TTC549 (cell line): ENCODE data around the gene SYT12.
"Not testable (repeated sequence)": the region's sequence is repeated elsewhere in the genome, so short reads cannot be mapped to it uniquely, and the experiment has no call there.

Experiments used
- FAIRE-seq: peaks from 2 replicates; lab custom pipeline; 2012; peaks lifted over from hg19 to GRCh38; lab: Jason Lieb, UNC

Gene SYT12

GRCh38 chr11:67022961-67023956, at the start of gene SYT12:
Gene SYT12 (plus strand): TSS chr11:67023134. CDS start chr11:67030145, 7,011 bp downstream.
- no peak for FAIRE-seq

DNA sequence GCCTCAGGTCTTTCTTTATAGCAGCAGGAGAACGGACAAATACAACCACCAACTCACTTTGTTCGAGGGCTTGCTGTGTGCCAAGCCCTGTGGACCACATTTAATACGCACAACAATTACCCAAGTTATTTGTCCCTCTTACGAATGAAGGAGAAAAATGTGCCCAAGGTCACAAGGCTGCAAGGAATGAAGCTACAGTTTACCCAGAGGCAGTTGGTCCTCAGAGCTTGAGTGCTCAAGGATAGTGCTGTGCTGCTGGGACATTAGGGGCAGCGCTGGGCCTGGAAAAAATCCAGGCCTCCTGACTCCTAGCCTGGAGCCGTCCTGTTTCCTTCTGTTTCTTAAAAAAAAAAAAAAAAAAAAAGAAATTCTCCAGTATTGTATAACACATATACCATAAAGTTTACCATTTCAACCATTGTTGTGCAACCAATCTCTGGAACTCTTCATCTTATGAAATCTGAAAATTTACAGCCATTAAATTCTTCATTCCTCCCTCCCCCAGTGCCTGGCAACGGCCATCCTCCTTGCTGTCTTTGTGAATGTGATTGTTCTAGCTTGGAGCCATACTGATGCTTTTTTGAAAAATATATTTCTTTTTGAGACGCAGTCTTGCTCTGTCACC, 48.9 kb upstream of the SYT12 start:
- FAIRE-seq = no peak

- FAIRE-seq = no peak
Observed at GRCh38 chr11:66974724-66975404, 48.1 kb upstream of the SYT12 start, which contains the start of gene C11orf86. Gene C11orf86 (plus strand): TSS chr11:66975304. CDS start chr11:66975363, 59 bp downstream.

- FAIRE-seq = no peak
Observed at GRCh38 chr11:66975405-66976027, 47.4 kb upstream of the SYT12 start.

GRCh38 chr11:66976028-66976467, 46.9 kb upstream of the SYT12 start:
- FAIRE-seq = no peak

GRCh38 chr11:66976925-66977324, 46.0 kb upstream of the SYT12 start:
- FAIRE-seq = no peak

- FAIRE-seq = no peak
Observed at GRCh38 chr11:66978229-66978628, 44.7 kb upstream of the SYT12 start.

DNA sequence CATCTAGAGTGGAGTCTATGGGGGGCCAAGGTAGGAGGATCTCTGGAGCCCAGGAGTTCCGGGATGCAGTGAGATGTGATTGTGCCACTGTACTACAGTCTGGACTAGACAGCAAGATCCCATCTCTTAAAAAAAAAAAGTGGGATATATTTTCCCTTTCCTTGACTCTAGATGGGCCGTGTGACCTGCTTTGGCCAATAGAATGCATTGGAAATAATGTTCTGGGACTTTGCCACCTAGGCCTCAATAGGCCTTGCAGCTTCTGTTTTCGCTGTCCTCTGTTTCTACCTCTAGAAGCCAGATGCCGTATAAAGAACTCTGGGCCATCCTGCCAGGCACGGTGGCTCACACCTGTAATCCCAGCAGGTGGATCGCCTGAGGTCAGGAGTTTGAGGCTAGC, 44.2 kb upstream of the SYT12 start:
- FAIRE-seq = no peak

- FAIRE-seq = no peak
Observed at GRCh38 chr11:66979336-66979980, 43.5 kb upstream of the SYT12 start.

DNA sequence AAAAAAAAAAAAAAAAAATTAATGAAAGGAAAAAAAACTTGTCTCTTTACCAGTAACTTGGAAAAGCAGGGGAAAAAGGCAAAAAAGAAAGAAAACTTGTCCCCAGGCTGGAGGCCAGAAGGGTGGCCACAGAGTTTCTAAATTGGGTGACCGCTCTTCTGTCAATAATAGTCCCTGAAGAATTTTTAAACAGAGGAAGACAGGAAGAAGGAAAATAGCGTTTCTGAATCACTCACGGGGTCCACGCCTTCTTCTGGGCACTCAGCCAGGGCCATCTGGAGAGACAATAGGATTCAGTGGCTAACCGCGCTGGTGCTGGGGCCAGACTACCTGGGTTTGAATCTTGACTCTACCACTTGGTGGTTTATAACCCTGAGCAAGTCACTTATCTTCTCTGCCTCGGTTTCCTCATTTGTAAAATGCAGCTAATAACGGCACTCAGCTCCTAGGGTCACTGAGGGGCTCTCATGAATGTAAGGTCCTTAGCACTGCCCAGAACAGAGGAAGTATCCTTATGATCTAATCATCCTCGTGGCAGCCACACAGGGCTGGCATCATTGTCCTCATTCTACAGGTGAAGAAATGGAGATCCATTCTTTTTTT, 40.9 kb upstream of the SYT12 start:
- FAIRE-seq = no peak

GRCh38 chr11:66983275-66983924, 39.5 kb upstream of the SYT12 start:
- FAIRE-seq = no peak

DNA sequence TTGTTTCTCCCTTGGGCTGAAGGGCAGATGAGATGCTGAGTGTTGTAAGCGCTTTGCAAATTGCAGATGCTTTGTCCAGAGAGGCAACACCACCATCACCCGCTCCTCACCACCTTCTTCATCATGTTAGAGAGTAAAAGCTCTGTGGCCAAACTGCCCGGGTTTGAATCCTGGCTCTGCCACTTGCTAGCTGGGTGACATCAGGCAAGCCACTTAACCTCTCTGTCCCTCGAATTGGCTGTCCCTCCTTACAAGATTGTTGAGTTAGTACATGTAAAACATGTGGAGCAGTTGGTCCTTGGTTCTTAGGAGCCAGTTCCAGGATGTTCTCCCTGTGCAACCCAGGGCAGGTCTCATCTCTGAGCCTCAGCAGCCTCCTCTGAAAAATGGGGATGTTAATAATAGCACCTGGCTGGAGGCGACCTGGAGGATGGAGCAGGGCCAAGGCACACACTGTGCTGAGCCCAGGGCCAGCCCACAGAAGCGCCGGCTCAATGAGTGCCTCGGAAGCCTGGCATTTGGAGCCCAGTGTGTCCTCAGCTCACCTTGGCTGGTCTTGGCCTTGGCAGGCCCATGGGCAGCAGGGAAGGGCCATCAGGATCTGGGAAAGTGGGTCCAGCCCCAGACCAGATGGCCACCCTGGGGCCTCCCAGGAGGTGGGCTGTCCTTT, 37.3 kb upstream of the SYT12 start:
- FAIRE-seq = no peak

- no peak for FAIRE-seq
Observed at GRCh38 chr11:66986178-66986545, 36.8 kb upstream of the SYT12 start.

- no peak for FAIRE-seq
Observed at GRCh38 chr11:66987158-66987620, 35.7 kb upstream of the SYT12 start.

DNA sequence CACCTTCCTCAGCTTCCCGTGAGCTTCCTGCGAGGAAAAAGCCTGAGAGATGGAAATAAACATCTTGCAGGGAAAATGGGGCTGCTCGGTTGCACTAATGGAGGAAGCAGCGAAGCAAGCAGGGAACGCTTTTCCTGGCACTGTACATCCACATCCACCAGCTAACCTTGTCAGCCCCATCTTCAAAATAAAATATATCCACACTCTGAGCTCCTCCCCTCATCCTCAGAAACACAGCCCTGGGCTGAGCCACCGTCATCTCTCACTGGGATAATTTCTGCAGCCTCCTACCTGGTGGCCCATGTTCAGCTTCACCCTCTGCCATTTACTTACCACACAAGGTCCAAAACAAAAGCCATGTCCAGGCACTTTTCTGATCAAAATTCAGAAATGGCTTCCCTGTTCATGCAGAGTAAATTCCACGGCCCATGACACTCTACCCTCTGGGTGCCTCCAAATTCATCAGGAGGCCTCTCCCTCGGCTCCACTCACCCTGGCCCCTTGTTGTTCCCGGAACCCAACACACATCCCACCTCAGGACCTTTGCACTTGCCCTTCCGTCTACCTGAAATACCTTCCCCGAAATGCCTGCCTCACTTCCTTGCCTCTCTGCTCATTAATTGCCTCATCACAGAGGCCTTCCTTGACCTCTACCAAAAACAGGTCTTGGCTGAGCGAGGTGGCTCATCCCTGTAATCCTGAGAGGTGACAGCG, 34.9 kb upstream of the SYT12 start:
- FAIRE-seq = no peak

GRCh38 chr11:66988741-66989140, 34.2 kb upstream of the SYT12 start:
- not testable (repeated sequence) for FAIRE-seq

DNA sequence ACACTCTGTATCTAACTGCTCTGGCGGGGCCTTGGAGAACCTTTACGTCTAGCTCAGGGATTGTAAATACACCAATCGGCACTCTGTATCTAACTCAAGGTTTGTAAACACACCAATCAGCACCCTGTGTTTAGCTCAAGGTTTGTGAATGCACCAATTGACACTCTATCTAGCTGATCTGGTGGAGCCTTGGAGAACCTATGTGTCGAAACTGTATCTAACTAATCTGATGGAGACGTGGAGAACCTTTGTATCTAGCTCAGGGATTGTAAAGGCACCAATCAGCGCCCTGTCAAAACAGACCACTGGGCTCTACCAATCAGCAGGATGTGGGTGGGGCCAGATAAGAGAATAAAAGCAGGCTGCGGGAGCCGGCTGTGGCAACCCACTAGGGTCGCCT, 33.6 kb upstream of the SYT12 start:
- not testable (repeated sequence) for FAIRE-seq

GRCh38 chr11:66992041-66992440, 30.9 kb upstream of the SYT12 start:
- FAIRE-seq = no peak

- no peak for FAIRE-seq
Observed at GRCh38 chr11:66996609-66997273, 26.2 kb upstream of the SYT12 start.
